WERI-Rb-1 (cell line): ENCODE data around the gene TMEM222.
A peak's percentile ranks its signal among the peaks of the same experiment; 100 is the strongest.

Experiments used
- DNase-seq: peaks from one replicate; pipeline ENCODE4 v3.0.0-alpha.2; 2020
- H3K27ac ChIP-seq: fragments of 250-450 bp; sonication (Bioruptor Pico); 2 replicates; pipeline ENCODE4 v1.5.1; 2020; ENCODE audit warnings: mild to moderate bottlenecking, moderate library complexity
- H3K27me3 ChIP-seq: fragments of 250-450 bp; sonication (Bioruptor Pico); 2 replicates; pipeline ENCODE4 v1.5.1; 2021; ENCODE audit warnings: mild to moderate bottlenecking, low read depth, moderate library complexity; ENCODE audit not compliant: insufficient read depth, severe bottlenecking
- H3K36me3 ChIP-seq: fragments of 250-450 bp; sonication (Bioruptor Pico); 2 replicates; pipeline ENCODE4 v1.5.1; 2020; ENCODE audit warnings: mild to moderate bottlenecking, moderate library complexity
- H3K4me3 ChIP-seq: 2 replicates; pipeline ENCODE4 v1.5.1; 2011; ENCODE audit warnings: low read depth, mild to moderate bottlenecking, control low read depth, low read length
- H3K9me3 ChIP-seq: fragments of 250-450 bp; sonication (Bioruptor Pico); 2 replicates; pipeline ENCODE4 v1.5.1; 2021; ENCODE audit warnings: mild to moderate bottlenecking, moderate library complexity; ENCODE audit not compliant: severe bottlenecking
- CTCF ChIP-seq: IDR thresholded peaks from 2 replicates; pipeline ENCODE4 v1.5.1; 2011; ENCODE audit warnings: low read depth, mild to moderate bottlenecking, control low read depth, inconsistent platforms, low read length

TMEM222 gene

GRCh38 chr1:27302612-27303011 is 19.4 kb upstream of the TMEM222 start:
- Histone ChIP-seq H3K9me3 (no peaks in the 10 kb centered on the region), H3K4me3 (no peak overlapping the region), H3K27ac (no peak overlapping the region), H3K27me3 (no peaks in the 10 kb centered on the region), H3K36me3 (peaks cover 64% of the 10 kb centered on the region)
- DNase-seq, result no peak
- TF ChIP-seq CTCF, result no peak

GRCh38 chr1:27303509-27303908 is 18.5 kb upstream of the TMEM222 start:
- Histone ChIP-seq H3K36me3 (peaks cover 55% of the 10 kb centered on the region), H3K27ac (no peak overlapping the region), H3K27me3 (no peaks in the 10 kb centered on the region), H3K4me3 (no peak overlapping the region), H3K9me3 (no peaks in the 10 kb centered on the region)
- no peak for TF ChIP-seq CTCF
- no peak for DNase-seq

- H3K9me3 ChIP-seq, result no peaks in the 10 kb centered on the region
- H3K27me3 ChIP-seq, result no peaks in the 10 kb centered on the region
- H3K4me3 ChIP-seq, result no peak overlapping the region
- no peak for DNase-seq
- no peak for TF ChIP-seq CTCF
- peaks cover 36% of the 10 kb centered on the region for H3K36me3 ChIP-seq
- H3K27ac ChIP-seq, result no peak overlapping the region
Observed at GRCh38 chr1:27306071-27306470, 15.9 kb upstream of the TMEM222 start.

- H3K27ac ChIP-seq, result peak overlapping the region; percentile 76
- H3K9me3 ChIP-seq, result no peaks in the 10 kb centered on the region
- peak; percentile 84 for TF ChIP-seq CTCF
- peaks cover 26% of the 10 kb centered on the region for H3K36me3 ChIP-seq
- no peak overlapping the region for H3K4me3 ChIP-seq
- peak; percentile 67 for DNase-seq
- no peaks in the 10 kb centered on the region for H3K27me3 ChIP-seq
Observed at GRCh38 chr1:27306892-27307761, 14.8 kb upstream of the TMEM222 start.

GRCh38 chr1:27307874-27308598 is 13.9 kb upstream of the TMEM222 start:
- DNase-seq, result peak; percentile 46
- H3K27me3 ChIP-seq, result no peaks in the 10 kb centered on the region
- no peak overlapping the region for H3K4me3 ChIP-seq
- H3K9me3 ChIP-seq, result no peaks in the 10 kb centered on the region
- peak overlapping the region; percentile 76 for H3K27ac ChIP-seq
- peaks cover 18% of the 10 kb centered on the region for H3K36me3 ChIP-seq
- TF ChIP-seq CTCF, result no peak
